ENCODE data around the gene HNRNPF.
A peak's percentile ranks its signal among the peaks of the same experiment; 100 is the strongest.

HNRNPF gene

GRCh38 chr10:43370671-43371215 lies 38.2 kb downstream of the HNRNPF start:
- H3K9ac ChIP-seq (ENCODE audit: low read length in 5 of 5): no peak overlapping the region
- H3K27me3 ChIP-seq (ENCODE audit: control insufficient read depth in 5 of 5, insufficient read depth in 4 of 5, low read length in 5 of 5): peaks cover 0 to 3% (median 0%) of the 10 kb centered on the region in 5 donors
- no peak overlapping the region for H3K27ac ChIP-seq (ENCODE audit: low read depth, low read length)
- no peaks in the 10 kb centered on the region for H3K9me3 ChIP-seq (ENCODE audit: control insufficient read depth in 5 of 5, low read length in 5 of 5)
- no peak overlapping the region for H3K4me3 ChIP-seq (ENCODE audit: low read depth in 1 of 5, low read length in 5 of 5)
- H3K4me1 ChIP-seq (ENCODE audit: control insufficient read depth in 5 of 5, insufficient read depth in 5 of 5, low read length in 5 of 5): no peaks in the 10 kb centered on the region
- no peaks in the 10 kb centered on the region for H3K36me3 ChIP-seq (ENCODE audit: control insufficient read depth in 5 of 5, insufficient read depth in 5 of 5, low read length in 5 of 5)

- Histone ChIP-seq H3K27ac (ENCODE audit: low read depth, low read length) (no peak overlapping the region), H3K27me3 (ENCODE audit: control insufficient read depth in 5 of 5, insufficient read depth in 4 of 5, low read length in 5 of 5) (peaks cover 0 to 3% (median 0%) of the 10 kb centered on the region in 5 donors)
These were observed 39.1 kb downstream of the HNRNPF start for GRCh38 chr10:43369921-43370320.

GRCh38 chr10:43365001-43365400 lies 44.0 kb downstream of the HNRNPF start:
- Histone ChIP-seq H3K36me3 (ENCODE audit: control insufficient read depth in 5 of 5, insufficient read depth in 5 of 5, low read length in 5 of 5) (no peaks in the 10 kb centered on the region), H3K9me3 (ENCODE audit: control insufficient read depth in 5 of 5, low read length in 5 of 5) (no peaks in the 10 kb centered on the region), H3K4me1 (ENCODE audit: control insufficient read depth in 5 of 5, insufficient read depth in 5 of 5, low read length in 5 of 5) (peaks cover 0 to 15% (median 14%) of the 10 kb centered on the region in 5 donors), H3K27ac (ENCODE audit: low read depth, low read length) (no peak overlapping the region), H3K4me3 (ENCODE audit: low read depth in 1 of 5, low read length in 5 of 5) (no peak overlapping the region), H3K9ac (ENCODE audit: low read length in 5 of 5) (no peak overlapping the region), H3K27me3 (ENCODE audit: control insufficient read depth in 5 of 5, insufficient read depth in 4 of 5, low read length in 5 of 5) (no peaks in the 10 kb centered on the region)

More at GRCh38 chr10:43369921-43370320, 39.1 kb downstream of the HNRNPF start:
- no peak overlapping the region for H3K4me3 ChIP-seq (ENCODE audit: low read depth in 1 of 5, low read length in 5 of 5)
- H3K9me3 ChIP-seq (ENCODE audit: control insufficient read depth in 5 of 5, low read length in 5 of 5): no peaks in the 10 kb centered on the region
- H3K9ac ChIP-seq (ENCODE audit: low read length in 5 of 5): no peak overlapping the region
- H3K36me3 ChIP-seq (ENCODE audit: control insufficient read depth in 5 of 5, insufficient read depth in 5 of 5, low read length in 5 of 5): no peaks in the 10 kb centered on the region
- no peaks in the 10 kb centered on the region for H3K4me1 ChIP-seq (ENCODE audit: control insufficient read depth in 5 of 5, insufficient read depth in 5 of 5, low read length in 5 of 5)

GRCh38 chr10:43362191-43362839 lies 46.7 kb downstream of the HNRNPF start:
- H3K27me3 ChIP-seq (ENCODE audit: control insufficient read depth in 5 of 5, insufficient read depth in 4 of 5, low read length in 5 of 5): no peaks in the 10 kb centered on the region
- H3K27ac ChIP-seq (ENCODE audit: low read depth, low read length): no peak overlapping the region

GRCh38 chr10:43361547-43362190 lies 47.3 kb downstream of the HNRNPF start:
- no peak overlapping the region for H3K27ac ChIP-seq (ENCODE audit: low read depth, low read length)
- no peaks in the 10 kb centered on the region for H3K9me3 ChIP-seq (ENCODE audit: control insufficient read depth in 5 of 5, low read length in 5 of 5)
- H3K9ac ChIP-seq (ENCODE audit: low read length in 5 of 5): peak overlapping the region in 3 of 5 donors; percentile 57 to 91 (median 86)
- H3K36me3 ChIP-seq (ENCODE audit: control insufficient read depth in 5 of 5, insufficient read depth in 5 of 5, low read length in 5 of 5): no peaks in the 10 kb centered on the region
- H3K4me3 ChIP-seq (ENCODE audit: low read depth in 1 of 5, low read length in 5 of 5): peak overlapping the region; percentile 58 to 81 (median 71)
- H3K4me1 ChIP-seq (ENCODE audit: control insufficient read depth in 5 of 5, insufficient read depth in 5 of 5, low read length in 5 of 5): peaks cover 0 to 15% (median 14%) of the 10 kb centered on the region in 5 donors
- H3K27me3 ChIP-seq (ENCODE audit: control insufficient read depth in 5 of 5, insufficient read depth in 4 of 5, low read length in 5 of 5): no peaks in the 10 kb centered on the region

More at GRCh38 chr10:43362191-43362839, 46.7 kb downstream of the HNRNPF start:
- H3K9me3 ChIP-seq (ENCODE audit: control insufficient read depth in 5 of 5, low read length in 5 of 5): no peaks in the 10 kb centered on the region
- H3K4me3 ChIP-seq (ENCODE audit: low read depth in 1 of 5, low read length in 5 of 5): peak overlapping the region; percentile 58 to 81 (median 71)
- H3K9ac ChIP-seq (ENCODE audit: low read length in 5 of 5): peak overlapping the region in 4 of 5 donors; percentile 4 to 91 (median 84)
- no peaks in the 10 kb centered on the region for H3K36me3 ChIP-seq (ENCODE audit: control insufficient read depth in 5 of 5, insufficient read depth in 5 of 5, low read length in 5 of 5)
- peaks cover 0 to 15% (median 14%) of the 10 kb centered on the region in 5 donors for H3K4me1 ChIP-seq (ENCODE audit: control insufficient read depth in 5 of 5, insufficient read depth in 5 of 5, low read length in 5 of 5)

- no peaks in the 10 kb centered on the region for H3K36me3 ChIP-seq (ENCODE audit: control insufficient read depth in 5 of 5, insufficient read depth in 5 of 5, low read length in 5 of 5)
- H3K27me3 ChIP-seq (ENCODE audit: control insufficient read depth in 5 of 5, insufficient read depth in 4 of 5, low read length in 5 of 5): no peaks in the 10 kb centered on the region
- H3K9ac ChIP-seq (ENCODE audit: low read length in 5 of 5): no peak overlapping the region
- H3K27ac ChIP-seq (ENCODE audit: low read depth, low read length): no peak overlapping the region
- peaks cover 0 to 15% (median 14%) of the 10 kb centered on the region in 5 donors for H3K4me1 ChIP-seq (ENCODE audit: control insufficient read depth in 5 of 5, insufficient read depth in 5 of 5, low read length in 5 of 5)
- no peaks in the 10 kb centered on the region for H3K9me3 ChIP-seq (ENCODE audit: control insufficient read depth in 5 of 5, low read length in 5 of 5)
- H3K4me3 ChIP-seq (ENCODE audit: low read depth in 1 of 5, low read length in 5 of 5): no peak overlapping the region
These were observed 48.9 kb downstream of the HNRNPF start for GRCh38 chr10:43360086-43360485.

GRCh38 chr10:43355749-43356371 lies 53.1 kb downstream of the HNRNPF start:
- Histone ChIP-seq H3K27me3 (ENCODE audit: control insufficient read depth in 5 of 5, insufficient read depth in 4 of 5, low read length in 5 of 5) (peaks cover 0 to 3% (median 1%) of the 10 kb centered on the region in 5 donors), H3K36me3 (ENCODE audit: control insufficient read depth in 5 of 5, insufficient read depth in 5 of 5, low read length in 5 of 5) (no peaks in the 10 kb centered on the region), H3K4me3 (ENCODE audit: low read depth in 1 of 5, low read length in 5 of 5) (no peak overlapping the region), H3K4me1 (ENCODE audit: control insufficient read depth in 5 of 5, insufficient read depth in 5 of 5, low read length in 5 of 5) (peaks cover 0 to 2% (median 0%) of the 10 kb centered on the region in 5 donors), H3K27ac (ENCODE audit: low read depth, low read length) (no peak overlapping the region), H3K9me3 (ENCODE audit: control insufficient read depth in 5 of 5, low read length in 5 of 5) (no peaks in the 10 kb centered on the region), H3K9ac (ENCODE audit: low read length in 5 of 5) (no peak overlapping the region)

GRCh38 chr10:43354879-43355380 lies 54.1 kb downstream of the HNRNPF start:
- Histone ChIP-seq H3K36me3 (ENCODE audit: control insufficient read depth in 5 of 5, insufficient read depth in 5 of 5, low read length in 5 of 5) (no peaks in the 10 kb centered on the region), H3K27me3 (ENCODE audit: control insufficient read depth in 5 of 5, insufficient read depth in 4 of 5, low read length in 5 of 5) (peaks cover 0 to 11% (median 11%) of the 10 kb centered on the region in 5 donors), H3K4me3 (ENCODE audit: low read depth in 1 of 5, low read length in 5 of 5) (no peak overlapping the region), H3K4me1 (ENCODE audit: control insufficient read depth in 5 of 5, insufficient read depth in 5 of 5, low read length in 5 of 5) (peaks cover 0 to 5% (median 2%) of the 10 kb centered on the region in 5 donors), H3K9me3 (ENCODE audit: control insufficient read depth in 5 of 5, low read length in 5 of 5) (no peaks in the 10 kb centered on the region), H3K9ac (ENCODE audit: low read length in 5 of 5) (no peak overlapping the region), H3K27ac (ENCODE audit: low read depth, low read length) (no peak overlapping the region)

- H3K9me3 ChIP-seq (ENCODE audit: control insufficient read depth in 5 of 5, low read length in 5 of 5): no peaks in the 10 kb centered on the region
- no peak overlapping the region for H3K27ac ChIP-seq (ENCODE audit: low read depth, low read length)
- no peak overlapping the region for H3K9ac ChIP-seq (ENCODE audit: low read length in 5 of 5)
- no peak overlapping the region for H3K4me3 ChIP-seq (ENCODE audit: low read depth in 1 of 5, low read length in 5 of 5)
- H3K36me3 ChIP-seq (ENCODE audit: control insufficient read depth in 5 of 5, insufficient read depth in 5 of 5, low read length in 5 of 5): no peaks in the 10 kb centered on the region
- peaks cover 0 to 5% (median 2%) of the 10 kb centered on the region in 5 donors for H3K4me1 ChIP-seq (ENCODE audit: control insufficient read depth in 5 of 5, insufficient read depth in 5 of 5, low read length in 5 of 5)
- H3K27me3 ChIP-seq (ENCODE audit: control insufficient read depth in 5 of 5, insufficient read depth in 4 of 5, low read length in 5 of 5): peaks cover under 1 to 14% (median 12%) of the 10 kb centered on the region in 5 donors
These were observed 54.7 kb downstream of the HNRNPF start for GRCh38 chr10:43354330-43354635.

Data from subcutaneous abdominal adipose tissue (tissue), 5 donors.